DOHH2 (cell line): ENCODE results near the gene NCDN.

Experiments
- H3F3A ChIP-seq: fragments of 200-600 bp; sonication (generic), shearing (Covaris generic); 2 replicates; pipeline ENCODE4 v1.6.0; 2016; ENCODE audit warnings: antibody characterized with exemption, mild to moderate bottlenecking; ENCODE audit not compliant: control insufficient read depth, insufficient read depth
- H3K27ac ChIP-seq: fragments of 200-600 bp; sonication (generic); 2 replicates; pipeline ENCODE4 v1.5.1; 2014; ENCODE audit warnings: low read depth, mild to moderate bottlenecking, low read length, moderate library complexity
- H3K27me3 ChIP-seq: fragments of 200-600 bp; sonication (generic); 2 replicates; pipeline ENCODE4 v1.6.1; 2014; ENCODE audit warnings: mild to moderate bottlenecking, low read length, mixed read lengths; ENCODE audit not compliant: control insufficient read depth
- H3K36me3 ChIP-seq: fragments of 200-600 bp; sonication (generic); 2 replicates; pipeline ENCODE4 v1.6.1; 2014; ENCODE audit warnings: mild to moderate bottlenecking, low read length, moderate library complexity, mixed read lengths; ENCODE audit not compliant: control insufficient read depth
- H3K4me1 ChIP-seq: fragments of 200-600 bp; sonication (generic); 2 replicates; pipeline ENCODE4 v1.6.1; 2014; ENCODE audit warnings: mild to moderate bottlenecking, low read length, mixed read lengths; ENCODE audit not compliant: control insufficient read depth
- H3K4me2 ChIP-seq: fragments of 200-600 bp; sonication (generic); 2 replicates; pipeline ENCODE4 v1.6.0; 2014; ENCODE audit warnings: mild to moderate bottlenecking, low read length, moderate library complexity
- H3K4me3 ChIP-seq: fragments of 200-600 bp; sonication (generic); 2 replicates; pipeline ENCODE4 v1.5.1; 2014; ENCODE audit warnings: mild to moderate bottlenecking, low read length, mixed read lengths
- H3K79me2 ChIP-seq: fragments of 200-600 bp; sonication (generic); 2 replicates; pipeline ENCODE4 v1.6.1; 2014; ENCODE audit warnings: mild to moderate bottlenecking, low read length, mixed read lengths; ENCODE audit not compliant: control insufficient read depth
- H3K9me2 ChIP-seq: fragments of 200-600 bp; sonication (generic); replicated peaks from 2 replicates; pipeline ENCODE4 v1.6.1; 2014; ENCODE audit warnings: mild to moderate bottlenecking, low read length, mixed read lengths; ENCODE audit not compliant: control insufficient read depth
- H3K9me3 ChIP-seq: fragments of 200-600 bp; sonication (generic); 2 replicates; pipeline ENCODE4 v1.6.1; 2014; ENCODE audit warnings: antibody characterized with exemption, low read length, mixed read lengths; ENCODE audit not compliant: control insufficient read depth, insufficient read depth
- H4K20me1 ChIP-seq: fragments of 200-600 bp; sonication (generic); 2 replicates; pipeline ENCODE4 v1.6.0; 2014; ENCODE audit warnings: low read depth, mild to moderate bottlenecking, antibody characterized with exemption, low read length, moderate library complexity; ENCODE audit not compliant: control insufficient read depth, insufficient read depth
- EZH2phosphoT487 ChIP-seq: fragments of 200-600 bp; sonication (generic); IDR thresholded peaks from 2 replicates; pipeline ENCODE4 v1.6.1; 2017; ENCODE audit warnings: borderline replicate concordance, mild to moderate bottlenecking, antibody characterized with exemption, low read length, moderate library complexity, mixed read lengths
- TF ChIP-seq, protein P1 (sequence below): fragments of 200-600 bp; sonication (generic); IDR thresholded peaks from one replicate; pipeline ENCODE4 v1.5.1; 2014; ENCODE audit warnings: antibody characterized with exemption, mild to moderate bottlenecking, low read depth, low read length; ENCODE audit not compliant: poor library complexity, severe bottlenecking

NCDN gene

DNA sequence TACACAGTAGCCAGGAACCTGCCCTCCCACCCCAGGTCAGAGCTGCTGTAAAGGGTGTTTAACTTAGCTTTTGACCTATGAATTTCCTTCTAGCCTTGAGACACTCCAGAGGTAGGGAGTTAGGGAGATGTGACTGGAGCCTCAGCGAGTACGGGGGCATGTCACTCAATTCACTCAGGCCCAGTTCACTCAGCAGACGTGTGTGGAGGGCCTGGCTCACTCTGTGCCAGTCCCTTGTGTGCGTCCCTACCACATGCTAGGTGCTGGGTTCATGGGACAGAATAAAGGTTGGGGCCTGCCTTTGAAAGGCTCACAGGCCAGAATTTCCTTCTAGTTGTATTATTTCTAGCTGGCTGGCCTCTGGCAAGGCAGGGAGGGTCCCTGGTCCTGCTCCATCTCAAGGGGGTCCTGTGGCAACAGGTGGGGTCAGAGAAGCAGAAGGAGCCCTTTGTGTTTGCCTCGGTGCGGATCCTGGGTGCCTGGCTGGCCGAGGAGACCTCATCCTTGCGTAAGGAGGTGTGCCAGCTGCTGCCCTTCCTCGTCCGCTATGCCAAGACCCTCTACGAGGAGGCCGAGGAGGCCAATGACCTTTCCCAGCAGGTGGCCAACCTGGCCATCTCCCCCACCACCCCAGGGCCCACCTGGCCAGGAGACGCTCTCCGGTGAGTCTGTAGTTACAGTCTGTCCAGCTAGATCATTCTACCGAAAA lies 4.5 kb downstream of the NCDN start:
- Histone ChIP-seq H3K27me3 (no peaks in the 10 kb centered on the region), H3K9me3 (no peaks in the 10 kb centered on the region), H3K36me3 (peaks cover 16% of the 10 kb centered on the region), H3F3A (peaks cover 5% of the 10 kb centered on the region; the same call in 1 of the 2 replicates), H4K20me1 (peaks cover 4% of the 10 kb centered on the region; the same call in 1 of the 2 replicates), H3K9me2 (no peaks in the 10 kb centered on the region), H3K27ac (no peak overlapping the region), H3K79me2 (peaks cover 9% of the 10 kb centered on the region), H3K4me1 (peaks cover 10% of the 10 kb centered on the region), H3K4me2 (no peak overlapping the region), H3K4me3 (no peak overlapping the region)
- TF ChIP-seq, protein P1, sequence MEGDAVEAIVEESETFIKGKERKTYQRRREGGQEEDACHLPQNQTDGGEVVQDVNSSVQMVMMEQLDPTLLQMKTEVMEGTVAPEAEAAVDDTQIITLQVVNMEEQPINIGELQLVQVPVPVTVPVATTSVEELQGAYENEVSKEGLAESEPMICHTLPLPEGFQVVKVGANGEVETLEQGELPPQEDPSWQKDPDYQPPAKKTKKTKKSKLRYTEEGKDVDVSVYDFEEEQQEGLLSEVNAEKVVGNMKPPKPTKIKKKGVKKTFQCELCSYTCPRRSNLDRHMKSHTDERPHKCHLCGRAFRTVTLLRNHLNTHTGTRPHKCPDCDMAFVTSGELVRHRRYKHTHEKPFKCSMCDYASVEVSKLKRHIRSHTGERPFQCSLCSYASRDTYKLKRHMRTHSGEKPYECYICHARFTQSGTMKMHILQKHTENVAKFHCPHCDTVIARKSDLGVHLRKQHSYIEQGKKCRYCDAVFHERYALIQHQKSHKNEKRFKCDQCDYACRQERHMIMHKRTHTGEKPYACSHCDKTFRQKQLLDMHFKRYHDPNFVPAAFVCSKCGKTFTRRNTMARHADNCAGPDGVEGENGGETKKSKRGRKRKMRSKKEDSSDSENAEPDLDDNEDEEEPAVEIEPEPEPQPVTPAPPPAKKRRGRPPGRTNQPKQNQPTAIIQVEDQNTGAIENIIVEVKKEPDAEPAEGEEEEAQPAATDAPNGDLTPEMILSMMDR: no peak
- TF ChIP-seq EZH2phosphoT487: no peak

DNA sequence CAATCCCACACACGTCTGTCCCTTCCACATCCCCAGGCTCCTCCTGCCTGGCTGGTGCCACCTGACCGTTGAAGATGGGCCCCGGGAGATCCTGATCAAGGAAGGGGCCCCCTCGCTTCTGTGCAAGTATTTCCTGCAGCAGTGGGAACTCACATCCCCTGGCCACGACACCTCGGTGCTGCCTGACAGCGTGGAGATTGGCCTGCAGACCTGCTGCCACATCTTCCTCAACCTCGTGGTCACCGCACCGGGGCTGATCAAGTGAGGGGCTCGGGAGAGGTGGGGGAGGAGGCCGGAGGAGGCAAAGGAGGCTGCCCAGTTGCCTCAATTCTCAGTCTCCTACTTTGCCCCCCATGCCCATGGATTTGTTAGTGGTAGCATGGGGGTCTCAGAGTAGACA lies 5.6 kb downstream of the NCDN start:
- no peak overlapping the region for H3K4me2 ChIP-seq
- peaks cover 3% of the 10 kb centered on the region; the same call in 1 of the 2 replicates for H3F3A ChIP-seq
- H4K20me1 ChIP-seq: peaks cover 4% of the 10 kb centered on the region; the same call in 1 of the 2 replicates
- H3K4me1 ChIP-seq: peaks cover 7% of the 10 kb centered on the region
- TF ChIP-seq, protein P1: no peak
- TF ChIP-seq EZH2phosphoT487: no peak
- H3K4me3 ChIP-seq: no peak overlapping the region
- H3K27me3 ChIP-seq: no peaks in the 10 kb centered on the region
- H3K9me3 ChIP-seq: no peaks in the 10 kb centered on the region
- H3K9me2 ChIP-seq: no peaks in the 10 kb centered on the region
- H3K79me2 ChIP-seq: peaks cover 3% of the 10 kb centered on the region
- H3K36me3 ChIP-seq: peaks cover 14% of the 10 kb centered on the region
- H3K27ac ChIP-seq: no peak overlapping the region

DNA sequence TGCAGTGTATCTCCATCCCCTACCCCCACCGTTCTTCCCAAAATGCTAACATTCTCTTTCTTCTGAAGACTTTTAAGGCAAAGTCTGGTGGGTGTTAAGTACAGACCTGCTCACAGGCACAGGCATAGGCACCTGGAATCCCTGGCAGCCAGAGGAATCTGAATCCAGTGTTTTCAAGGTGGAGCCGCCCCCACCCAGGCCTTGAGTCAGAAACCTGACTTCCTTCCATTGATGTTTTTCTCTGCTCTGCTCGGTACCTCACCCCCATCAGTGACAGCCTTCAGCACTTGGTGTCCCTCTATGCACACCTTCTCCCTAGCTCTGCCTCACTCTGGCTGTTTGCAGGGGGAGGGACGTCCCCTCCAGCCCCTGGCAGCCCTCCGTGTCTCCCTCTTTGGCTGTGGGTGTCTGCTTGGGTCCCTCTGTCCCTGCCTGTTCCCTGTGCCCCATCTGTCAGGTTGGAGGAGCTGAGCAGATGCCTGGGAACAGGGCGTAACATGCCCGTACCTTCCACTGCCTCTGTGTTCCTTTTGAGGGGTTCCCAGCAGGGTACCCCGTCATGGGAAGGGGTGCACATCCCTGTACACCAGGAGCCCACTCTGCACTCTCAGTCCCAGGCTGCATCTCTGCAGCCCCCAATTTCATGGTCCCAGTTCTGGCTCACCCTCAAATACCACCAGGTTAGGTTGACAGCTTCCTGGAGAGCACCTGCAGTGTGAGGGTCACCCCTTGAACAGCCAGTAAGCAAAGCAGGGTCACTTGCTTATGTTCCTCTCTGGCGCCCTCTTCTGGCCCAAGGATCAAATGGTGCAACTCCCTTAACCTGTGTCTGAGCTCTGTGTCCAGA lies 6.7 kb downstream of the NCDN start:
- Histone ChIP-seq H3K4me1 (no peaks in the 10 kb centered on the region), H3K9me3 (no peaks in the 10 kb centered on the region), H3K4me2 (no peak overlapping the region), H3F3A (no peaks in the 10 kb centered on the region), H3K27ac (no peak overlapping the region), H3K79me2 (no peaks in the 10 kb centered on the region), H4K20me1 (peaks cover 6% of the 10 kb centered on the region; the same call in 1 of the 2 replicates), H3K27me3 (no peaks in the 10 kb centered on the region), H3K36me3 (peaks cover 14% of the 10 kb centered on the region), H3K9me2 (no peaks in the 10 kb centered on the region), H3K4me3 (no peak overlapping the region)
- no peak for TF ChIP-seq EZH2phosphoT487
- TF ChIP-seq, protein P1: peak; percentile 90
